NB4 (cell line): ENCODE results near the gene ADGRD2.

Experiments
- CTCF ChIP-seq: IDR thresholded peaks from one replicate; pipeline ENCODE4 v1.5.1; 2012; ENCODE audit warnings: low read depth, low read length
- MYC ChIP-seq: IDR thresholded peaks from 2 replicates; pipeline ENCODE4 v1.6.1; 2011; ENCODE audit warnings: low read depth, low read length

GRCh38 chr9:124409410-124409809, 40.8 kb upstream of the ADGRD2 start:
- TF ChIP-seq CTCF (no peak), MYC (no peak)
